Measurements from ENCODE around the gene ACTR2.
"Not testable (repeated sequence)": the region's sequence is repeated elsewhere in the genome, so short reads cannot be mapped to it uniquely, and the experiment has no call there.

The ACTR2 gene

GRCh38 chr2:65313126-65313953, 85.7 kb downstream of the ACTR2 start:
- DNase-seq (ENCODE audit: low read depth) = no peak

GRCh38 chr2:65313954-65314256, 86.3 kb downstream of the ACTR2 start:
- DNase-seq (ENCODE audit: low read depth) = no peak

GRCh38 chr2:65314801-65315441, 87.3 kb downstream of the ACTR2 start:
- DNase-seq (ENCODE audit: low read depth) = no peak

DNA sequence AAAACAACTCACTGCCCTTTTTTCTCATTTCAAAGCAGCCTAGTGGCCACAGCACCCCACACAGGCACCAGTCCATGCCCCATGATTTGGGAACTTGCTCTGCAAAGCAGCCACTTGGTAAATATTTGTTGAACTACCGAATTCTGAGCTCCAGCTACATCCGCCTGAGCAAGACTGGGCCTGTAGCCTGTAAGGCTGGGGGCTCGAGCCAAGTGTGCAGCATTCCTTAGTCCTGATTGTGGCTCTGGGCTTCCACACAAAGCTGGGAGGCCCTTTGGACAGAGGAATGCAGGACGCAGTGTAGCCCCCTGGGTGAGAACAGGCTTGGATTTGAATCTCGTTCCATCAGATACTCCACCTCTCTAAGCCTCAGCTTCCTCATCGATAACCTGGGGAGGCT, 88.4 kb downstream of the ACTR2 start:
- DNase-seq (ENCODE audit: low read depth) = no peak

DNA sequence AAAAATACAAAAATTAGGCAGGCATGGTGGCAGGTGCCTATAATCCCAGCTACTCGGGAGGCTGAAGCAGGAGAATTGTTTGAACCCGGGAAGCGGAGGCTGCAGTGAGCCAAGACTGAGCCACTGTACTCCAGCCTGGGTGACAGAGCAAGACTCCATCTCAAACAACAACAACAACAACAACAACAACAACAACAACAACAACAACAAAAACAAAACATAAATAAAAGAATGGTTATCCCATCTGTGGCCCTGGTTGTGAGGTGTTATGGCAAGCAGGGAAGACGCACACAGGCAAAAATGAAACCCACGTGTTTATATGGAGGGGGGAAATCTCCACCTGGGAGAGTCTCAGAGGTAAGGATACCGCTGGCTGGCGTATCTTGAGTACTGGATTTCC, 89.7 kb downstream of the ACTR2 start:
- DNase-seq (ENCODE audit: low read depth) = not testable (repeated sequence)

- no peak for DNase-seq (ENCODE audit: low read depth)
Observed at GRCh38 chr2:65317841-65318240, 90.2 kb downstream of the ACTR2 start.

GRCh38 chr2:65319072-65319673, 91.5 kb downstream of the ACTR2 start:
- no peak for DNase-seq (ENCODE audit: low read depth)

DNA sequence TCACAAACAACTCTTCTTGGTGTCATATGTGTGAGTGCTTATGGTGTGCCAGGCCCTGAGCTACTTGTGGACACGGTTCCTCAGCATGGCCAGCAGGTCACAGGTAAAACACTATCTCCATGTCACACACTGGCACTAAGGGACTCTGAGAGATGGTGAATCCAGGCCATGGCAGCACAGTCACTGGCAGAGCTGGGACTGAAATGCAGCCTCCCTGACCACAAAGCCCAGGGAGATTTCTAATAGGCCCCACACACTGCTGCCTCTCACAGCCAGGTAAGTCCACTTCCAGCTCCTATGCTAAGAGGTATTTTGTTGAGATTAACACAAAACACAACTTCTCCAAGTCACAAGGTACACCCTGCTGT, 92.0 kb downstream of the ACTR2 start:
- DNase-seq (ENCODE audit: low read depth) = no peak

GRCh38 chr2:65320042-65320725, 92.6 kb downstream of the ACTR2 start:
- DNase-seq (ENCODE audit: low read depth) = peak; percentile 93

All from HS-5 (cell line).